Measurements from ENCODE around the gene FNDC5.

Gene FNDC5

GRCh38 chr1:32877211-32878110, 6.7 kb upstream of the FNDC5 start:
- no peak for DNase-seq
- Histone ChIP-seq H3K36me3 (ENCODE audit: control insufficient read depth in 4 of 4, insufficient read depth in 4 of 4, low read length in 3 of 4) (no peaks in the 10 kb centered on the region), H3K4me1 (ENCODE audit: control extremely low read depth in 1 of 4, control insufficient read depth in 4 of 4, insufficient read depth in 4 of 4, low read length in 3 of 4) (peaks cover 0 to 2% (median 0%) of the 10 kb centered on the region in 4 experiments), H3K27ac (ENCODE audit: insufficient read depth in 1 of 2, low read depth in 1 of 2, low read length in 2 of 2, poor library complexity in 1 of 2, severe bottlenecking in 2 of 2) (no peak overlapping the region), H3K9me3 (ENCODE audit: control extremely low read depth in 1 of 5, control insufficient read depth in 4 of 5, insufficient read depth in 2 of 5, low read depth in 1 of 5, low read length in 4 of 5) (no peaks in the 10 kb centered on the region), H3K27me3 (replicated peaks in 2 of 5; ENCODE audit: control insufficient read depth in 4 of 5, insufficient read depth in 5 of 5, low read length in 4 of 5) (peaks cover 0 to 31% (median 11%) of the 10 kb centered on the region in 5 experiments), H3K4me3 (ENCODE audit: control insufficient read depth in 1 of 7, extremely low read depth in 1 of 7, insufficient read depth in 4 of 7, low read depth in 2 of 7, low read length in 6 of 7) (no peak overlapping the region)
- WGBS (ENCODE audit: insufficient coverage): 97% methylated on average over 10 of the region's 13 CpGs
- POLR2A ChIA-PET: no interaction called here
- CTCF ChIA-PET: interaction anchor here (0.7 to 3.8 kb wide), 12 partner anchors 9 to 212 kb away, joined by 3 to 33 read pairs (median 6); partner anchors contain the start of gene HPCA

DNA sequence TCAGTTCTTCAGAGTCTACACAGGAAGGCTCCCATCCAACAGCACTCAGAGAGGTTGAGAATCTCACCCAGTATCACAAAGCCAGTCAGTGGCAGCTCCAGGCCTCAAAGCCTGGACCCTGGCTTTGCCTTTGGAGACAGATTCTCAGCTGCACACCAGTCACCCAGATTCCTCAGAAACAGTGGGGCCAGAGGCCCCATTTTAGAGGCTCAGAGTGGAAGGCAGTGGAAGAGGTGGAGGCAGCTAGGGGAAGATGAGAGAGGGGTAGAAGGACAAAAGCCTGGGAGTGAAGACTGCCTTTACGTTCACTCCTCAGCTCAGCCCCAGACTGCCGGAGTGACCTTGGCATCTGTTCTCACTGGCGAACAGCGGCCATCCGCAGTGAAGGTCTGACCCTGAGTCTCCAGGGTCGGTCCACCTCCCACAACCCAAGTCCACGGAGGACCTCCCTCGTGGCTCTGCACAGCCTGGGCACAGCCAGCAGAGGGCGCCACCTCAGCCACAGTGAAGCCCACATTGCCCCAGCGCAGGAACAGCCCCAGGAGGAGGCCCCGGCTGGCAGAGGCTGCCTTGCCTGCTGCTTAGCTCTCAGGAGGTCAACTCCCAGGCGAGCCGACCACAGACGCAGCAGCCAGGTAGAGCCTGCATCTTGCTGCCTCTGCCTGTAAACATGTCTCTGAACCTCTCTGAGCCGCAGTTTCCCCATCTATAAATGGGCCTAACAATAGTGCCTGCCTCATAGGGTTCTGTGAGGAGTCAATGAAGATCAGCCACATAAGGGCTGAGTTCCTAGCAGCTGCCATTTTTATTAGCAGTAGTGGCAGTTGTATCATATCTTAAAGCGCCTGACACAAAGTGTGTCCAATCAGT, 5.9 kb upstream of the FNDC5 start:
- WGBS (ENCODE audit: insufficient coverage): 36% methylated on average over 13 of the region's 16 CpGs
- Histone ChIP-seq H3K36me3 (ENCODE audit: control insufficient read depth in 4 of 4, insufficient read depth in 4 of 4, low read length in 3 of 4) (no peaks in the 10 kb centered on the region), H3K9me3 (ENCODE audit: control extremely low read depth in 1 of 5, control insufficient read depth in 4 of 5, insufficient read depth in 2 of 5, low read depth in 1 of 5, low read length in 4 of 5) (no peaks in the 10 kb centered on the region), H3K4me1 (ENCODE audit: control extremely low read depth in 1 of 4, control insufficient read depth in 4 of 4, insufficient read depth in 4 of 4, low read length in 3 of 4) (peaks cover 0 to 2% (median 0%) of the 10 kb centered on the region in 4 experiments), H3K4me3 (ENCODE audit: control insufficient read depth in 1 of 7, extremely low read depth in 1 of 7, insufficient read depth in 4 of 7, low read depth in 2 of 7, low read length in 6 of 7) (no peak overlapping the region), H3K27me3 (replicated peaks in 2 of 5; ENCODE audit: control insufficient read depth in 4 of 5, insufficient read depth in 5 of 5, low read length in 4 of 5) (peaks cover 0 to 30% (median 13%) of the 10 kb centered on the region in 5 experiments), H3K27ac (ENCODE audit: insufficient read depth in 1 of 2, low read depth in 1 of 2, low read length in 2 of 2, poor library complexity in 1 of 2, severe bottlenecking in 2 of 2) (no peak overlapping the region)
- DNase-seq: peak; percentile 49 to 75 (median 65)
- POLR2A ChIA-PET: interaction anchor here (0.7 kb wide), 1 partner anchor 478 kb away, joined by 3 read pairs; no protein-coding TSS in a partner anchor
- CTCF ChIA-PET: interaction anchor here (0.6 to 3.8 kb wide), 22 partner anchors 9 to 986 kb away, joined by 3 to 33 read pairs (median 4); partner anchors contain the start of gene HPCA

DNA sequence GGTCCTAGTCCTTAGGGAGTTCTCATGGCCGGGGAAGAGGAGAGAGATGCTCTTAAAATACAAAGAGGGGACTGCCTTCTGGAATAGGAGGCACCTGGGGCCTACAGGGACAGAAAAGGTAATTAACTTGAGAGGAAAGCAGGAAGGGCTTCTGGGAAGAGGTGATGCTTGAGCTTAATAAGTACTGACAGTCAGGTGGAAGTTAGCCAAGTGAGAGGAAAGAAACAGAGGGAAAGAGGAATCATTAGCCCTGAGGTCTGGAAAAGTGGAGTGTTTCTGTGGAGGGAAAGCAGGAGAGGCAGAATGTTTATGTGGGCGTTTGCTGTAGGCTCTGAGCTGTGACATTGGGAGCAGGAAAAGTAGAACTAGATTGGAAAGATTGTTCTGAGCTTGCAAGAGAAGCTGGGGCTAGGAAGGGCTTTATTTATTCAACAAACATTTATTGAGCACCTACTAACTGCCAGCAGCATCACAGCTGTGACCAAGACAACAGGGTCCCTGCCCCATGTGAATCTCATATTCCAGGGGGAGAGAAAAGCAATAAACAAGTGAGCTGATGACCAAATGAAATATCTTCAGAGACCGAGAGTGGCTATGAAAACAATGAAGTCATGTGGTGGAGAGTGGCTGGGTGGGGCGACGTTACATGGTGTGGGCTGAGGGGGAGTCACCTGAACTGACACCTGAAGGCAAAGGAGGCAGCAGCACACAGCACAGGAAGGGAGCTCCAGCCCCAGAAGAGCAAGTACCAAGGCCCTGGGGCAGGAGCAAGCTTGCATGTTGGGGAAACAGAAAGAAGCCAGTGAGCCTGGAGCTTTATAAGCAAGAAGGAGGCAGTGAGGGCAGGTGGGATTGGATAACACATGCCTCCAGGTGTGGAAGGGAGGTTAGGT, 4.4 kb upstream of the FNDC5 start:
- POLR2A ChIA-PET: no interaction called here
- CTCF ChIA-PET: interaction anchor here (0.9 to 3.8 kb wide), 13 partner anchors 11 to 596 kb away, joined by 3 to 33 read pairs (median 4); partner anchors contain the start of gene HPCA
- Histone ChIP-seq H3K27ac (ENCODE audit: insufficient read depth in 1 of 2, low read depth in 1 of 2, low read length in 2 of 2, poor library complexity in 1 of 2, severe bottlenecking in 2 of 2) (no peak overlapping the region), H3K27me3 (replicated peaks in 2 of 5; ENCODE audit: control insufficient read depth in 4 of 5, insufficient read depth in 5 of 5, low read length in 4 of 5) (peaks cover 0 to 42% (median 18%) of the 10 kb centered on the region in 5 experiments), H3K4me3 (ENCODE audit: control insufficient read depth in 1 of 7, extremely low read depth in 1 of 7, insufficient read depth in 4 of 7, low read depth in 2 of 7, low read length in 6 of 7) (no peak overlapping the region), H3K4me1 (ENCODE audit: control extremely low read depth in 1 of 4, control insufficient read depth in 4 of 4, insufficient read depth in 4 of 4, low read length in 3 of 4) (peaks cover 0 to 10% (median 5%) of the 10 kb centered on the region in 4 experiments), H3K9me3 (ENCODE audit: control extremely low read depth in 1 of 5, control insufficient read depth in 4 of 5, insufficient read depth in 2 of 5, low read depth in 1 of 5, low read length in 4 of 5) (no peaks in the 10 kb centered on the region), H3K36me3 (ENCODE audit: control insufficient read depth in 4 of 4, insufficient read depth in 4 of 4, low read length in 3 of 4) (no peaks in the 10 kb centered on the region)
- 91% methylated on average over 4 of the region's 5 CpGs for WGBS (ENCODE audit: insufficient coverage)
- no peak for DNase-seq

- WGBS (ENCODE audit: insufficient coverage): 90% methylated on average over 3 of the region's 5 CpGs
- CTCF ChIA-PET: interaction anchor here (0.7 to 2.7 kb wide), 9 partner anchors 9 to 474 kb away, joined by 3 to 8 read pairs (median 4); partner anchors contain the start of gene HPCA
- no peaks in the 10 kb centered on the region for H3K9me3 ChIP-seq (ENCODE audit: control extremely low read depth in 1 of 5, control insufficient read depth in 4 of 5, insufficient read depth in 2 of 5, low read depth in 1 of 5, low read length in 4 of 5)
Measured at GRCh38 chr1:32873484-32873883, 2.8 kb upstream of the FNDC5 start.

GRCh38 chr1:32872192-32872460, 1.4 kb upstream of the FNDC5 start:
- H3K27me3 ChIP-seq (replicated peaks in 2 of 5; ENCODE audit: control insufficient read depth in 4 of 5, insufficient read depth in 5 of 5, low read length in 4 of 5): peaks cover 0 to 38% (median 27%) of the 10 kb centered on the region in 5 experiments
- DNase-seq: no peak
- H3K4me1 ChIP-seq (ENCODE audit: control extremely low read depth in 1 of 4, control insufficient read depth in 4 of 4, insufficient read depth in 4 of 4, low read length in 3 of 4): peaks cover 0 to 10% (median 5%) of the 10 kb centered on the region in 4 experiments
- H3K27ac ChIP-seq (ENCODE audit: insufficient read depth in 1 of 2, low read depth in 1 of 2, low read length in 2 of 2, poor library complexity in 1 of 2, severe bottlenecking in 2 of 2): no peak overlapping the region
- H3K36me3 ChIP-seq (ENCODE audit: control insufficient read depth in 4 of 4, insufficient read depth in 4 of 4, low read length in 3 of 4): peaks cover 0 to 6% (median 0%) of the 10 kb centered on the region in 4 experiments
- CTCF ChIA-PET: interaction anchor here (0.8 to 2.7 kb wide), 13 partner anchors 9 to 470 kb away, joined by 3 to 8 read pairs (median 3); no protein-coding TSS in a partner anchor
- POLR2A ChIA-PET: no interaction called here
- no peak overlapping the region for H3K4me3 ChIP-seq (ENCODE audit: control insufficient read depth in 1 of 7, extremely low read depth in 1 of 7, insufficient read depth in 4 of 7, low read depth in 2 of 7, low read length in 6 of 7)
- no peaks in the 10 kb centered on the region for H3K9me3 ChIP-seq (ENCODE audit: control extremely low read depth in 1 of 5, control insufficient read depth in 4 of 5, insufficient read depth in 2 of 5, low read depth in 1 of 5, low read length in 4 of 5)
- WGBS (ENCODE audit: insufficient coverage): 61% methylated on average over 5 of the region's 7 CpGs

More at GRCh38 chr1:32873484-32873883, 2.8 kb upstream of the FNDC5 start:
- Histone ChIP-seq H3K27me3 (replicated peaks in 2 of 5; ENCODE audit: control insufficient read depth in 4 of 5, insufficient read depth in 5 of 5, low read length in 4 of 5) (peaks cover 0 to 49% (median 27%) of the 10 kb centered on the region in 5 experiments), H3K4me3 (ENCODE audit: control insufficient read depth in 1 of 7, extremely low read depth in 1 of 7, insufficient read depth in 4 of 7, low read depth in 2 of 7, low read length in 6 of 7) (no peak overlapping the region), H3K27ac (ENCODE audit: insufficient read depth in 1 of 2, low read depth in 1 of 2, low read length in 2 of 2, poor library complexity in 1 of 2, severe bottlenecking in 2 of 2) (no peak overlapping the region), H3K36me3 (ENCODE audit: control insufficient read depth in 4 of 4, insufficient read depth in 4 of 4, low read length in 3 of 4) (peaks cover 0 to 3% (median 0%) of the 10 kb centered on the region in 4 experiments), H3K4me1 (ENCODE audit: control extremely low read depth in 1 of 4, control insufficient read depth in 4 of 4, insufficient read depth in 4 of 4, low read length in 3 of 4) (peaks cover 0 to 10% (median 5%) of the 10 kb centered on the region in 4 experiments)
- DNase-seq: no peak
- POLR2A ChIA-PET: no interaction called here

Data from common myeloid progenitor, CD34-positive (primary cell).